Heart left ventricle (tissue), 16 donors: ENCODE data around the gene AKAP13. TPM values are rescaled to one million over a fixed set of nuclear protein-coding genes. Genes with fewer than 3 reads are reported as not detected.

Experiments used
- ATAC-seq, 4 donors: fragments of 200-7000 bp; cut with Tn5 transposase; one replicate each; pipeline ENCODE4 v1.9.1; 2020 to 2022; ENCODE audit warnings: moderate library complexity in 4 of 4, mild to moderate bottlenecking in 3 of 4, moderate number of reproducible peaks in 1 of 4
- DNase-seq, 5 donors: peaks; one replicate each; pipeline ENCODE4 v3.0.0-alpha.2; 2020
- H3K27ac ChIP-seq, 12 donors: fragments of 200-600 bp; sonication (generic) in 4 of 12; one replicate each; pipeline versions ENCODE4 v1.5.0 to v1.8.0; 2016 to 2022; ENCODE audit warnings: mild to moderate bottlenecking in 2 of 12
- H3K27me3 ChIP-seq, 9 donors: fragments of 200-600 bp; sonication (generic) in 2 of 9; one replicate each; pipeline versions ENCODE4 v1.5.1 to v1.8.0; 2016 to 2022; ENCODE audit warnings: mild to moderate bottlenecking in 3 of 9
- H3K36me3 ChIP-seq, 9 donors: fragments of 200-600 bp; sonication (generic) in 2 of 9; one replicate each; pipeline versions ENCODE4 v1.5.0 to v1.8.0; 2018 to 2022; ENCODE audit warnings: mild to moderate bottlenecking in 2 of 9
- H3K4me1 ChIP-seq, 12 donors: fragments of 200-600 bp; sonication (generic) in 4 of 12; one replicate each; pipeline versions ENCODE4 v1.5.0 to v1.8.0; 2016 to 2022; ENCODE audit warnings: mild to moderate bottlenecking in 3 of 12
- H3K4me3 ChIP-seq, 12 donors: fragments of 200-600 bp; sonication (generic) in 4 of 12; one replicate each; pipeline versions ENCODE4 v1.5.0 to v1.8.0; 2017 to 2022; ENCODE audit warnings: mild to moderate bottlenecking in 9 of 12, moderate library complexity in 4 of 12
- H3K9me3 ChIP-seq, 12 donors: fragments of 200-600 bp; sonication (generic) in 4 of 12; one replicate each; pipeline versions ENCODE4 v1.5.0 to v1.8.0; 2016 to 2022; ENCODE audit warnings: mild to moderate bottlenecking in 1 of 12
- CTCF ChIP-seq, 12 donors: fragments of 200-600 bp; sonication (generic) in 4 of 12; IDR thresholded peaks; one replicate each; pipeline versions ENCODE4 v1.5.0 to v1.8.0; 2018 to 2022; ENCODE audit warnings: antibody characterized with exemption in 12 of 12, mild to moderate bottlenecking in 5 of 12
- POLR2A ChIP-seq, 2 donors: fragments of 450-650 bp; IDR thresholded peaks; one replicate each; pipeline ENCODE4 v1.6.1; 2017; ENCODE audit warnings: antibody characterized with exemption in 2 of 2, mild to moderate bottlenecking in 2 of 2, moderate library complexity in 2 of 2
- WGBS, 4 donors: extraction: QIAGEN DNeasy Blood & Tissue Kit in 2 of 4; methylation state at CpG; one replicate each; pipeline versions ENCODE4 v1.1.5 to v1.1.7; 2013 to 2018; 5-methylcytosine and 5-hydroxymethylcytosine counted together
- intact Hi-C, 10 donors: fragments of 100-400 bp; cut with DNase I; formaldehyde crosslinking; loops; one replicate each; pipeline versions ENCODE4 v1.11.1 to v1.14.2; 2022
- polyA plus RNA-seq, 2 donors: library from polyadenylated mRNA; stranded (reverse); fragments of 200-250 nt; gene quantifications; one replicate each; pipeline ENCODE4 v1.2.3, GENCODE V29; 2013
- total RNA-seq, 9 donors: library from RNA; depleted of rRNA in 2 of 9; stranded (reverse); fragments of >200 nt in 2 of 9; fragmentation: NEBNext Ultra II Directional in 3 of 9; extraction: Animal tissue kit (Norgen Biotek cat#: 25700) in 3 of 9; gene quantifications; one replicate each; pipeline versions ENCODE4 v1.1.0 to v1.2.4, GENCODE V29; 2016 to 2023
- donor health status: ischemic (EF 13 %, LVEDD 7.1; RV severe dilation, severe dysfunction).
- donor health status: healthy with polysubstance abuse.
- donor health status: DM: no; HTN: yes; CAD: no.
- donor health status: DM: no; HTN: no; CAD: no.
- donor health status: ischemic (EF 25% LVEDD 6.9; RV normal size, moderate dysfunction).
- donor health status: ischemic (EF 25% LVEDD 5.7; RV mildly dilated, moderate dysfunction).
- donor health status: healthy.
- donor health status: DM: yes; HTN: yes; CAD: no.
- donor health status: ischemic (EF 35%, LVEDD 5.7; RV mildly dilated, moderate dysfunction).
- donor health status: nonischemic (EF 11% LVEDD 7.7; RV severe dilation, severe dysfunction).
- donor health status: DM: yes; HTN: yes; CAD: no.
- donor health status: PGD.
- donor health status: ischemic (EF 29% LVEDD 5.4; RV normal size, mild dysfunction).
- donor health status: nonischemic (EF 23%, LVEDD 6.1; RV moderate dilation, normal function).

AKAP13 gene
- total and polyA plus RNA-seq, 11 donors, result 124 to 598 (median 340) TPM

GRCh38 chr15:85639752-85640381, 259.5 kb downstream of the AKAP13 start:
- intact Hi-C loops, result no loop called here
- ATAC-seq, result peak in 3 of 4 donors; percentile 6 to 61 (median 57)
- Histone ChIP-seq H3K27ac (peak overlapping the region in 8 of 12 donors; percentile 1 to 45 (median 28)), H3K4me1 (peaks cover 0 to 88% (median 52%) of the 10 kb centered on the region in 12 donors), H3K36me3 (peaks cover 0 to 61% (median 36%) of the 10 kb centered on the region in 9 donors), H3K4me3 (no peak overlapping the region), H3K27me3 (no peaks in the 10 kb centered on the region), H3K9me3 (no peaks in the 10 kb centered on the region)
- no peak for TF ChIP-seq CTCF (IDR thresholded peaks at IDR 0.05)
- no peak for TF ChIP-seq POLR2A (IDR thresholded peaks at IDR 0.05)
- DNase-seq, result no peak
- WGBS, 4 donors, result 35 to 54% (median 50%) methylated on average over 3 of the region's 3 CpGs

GRCh38 chr15:85642065-85642692, 261.8 kb downstream of the AKAP13 start:
- TF ChIP-seq POLR2A (IDR thresholded peaks at IDR 0.05) (peak in 1 of 2 donors; percentile 23), CTCF (IDR thresholded peaks at IDR 0.05) (peak in 1 of 12 donors; percentile 10)
- WGBS, 4 donors, result 36 to 52% (median 48%) methylated on average over 5 of the region's 5 CpGs
- DNase-seq (no peak), ATAC-seq (no peak)
- intact Hi-C loops, result no loop called here
- Histone ChIP-seq H3K27me3 (no peaks in the 10 kb centered on the region), H3K4me1 (peaks cover 0 to 91% (median 56%) of the 10 kb centered on the region in 12 donors), H3K27ac (peak overlapping the region; percentile 63 to 89 (median 74)), H3K36me3 (peaks cover 0 to 78% (median 54%) of the 10 kb centered on the region in 9 donors), H3K9me3 (no peaks in the 10 kb centered on the region), H3K4me3 (peak overlapping the region in 6 of 12 donors; percentile 3 to 32 (median 15))

- ATAC-seq, result peak; percentile 67 to 84 (median 80)
- 18 to 35% (median 25%) methylated on average over 6 of the region's 6 CpGs for WGBS, 4 donors
- peak overlapping the region in 6 of 12 donors; percentile 3 to 32 (median 15) for H3K4me3 ChIP-seq
- TF ChIP-seq CTCF (IDR thresholded peaks at IDR 0.05) (peak in 1 of 12 donors; percentile 7), POLR2A (IDR thresholded peaks at IDR 0.05) (no peak)
- DNase-seq, result peak; percentile 62 to 82 (median 77)
- H3K9me3 ChIP-seq, result no peaks in the 10 kb centered on the region
- peak overlapping the region; percentile 63 to 89 (median 74) for H3K27ac ChIP-seq
- H3K36me3 ChIP-seq, result peaks cover 0 to 80% (median 59%) of the 10 kb centered on the region in 9 donors
- no peaks in the 10 kb centered on the region for H3K27me3 ChIP-seq
- peaks cover 0 to 91% (median 56%) of the 10 kb centered on the region in 12 donors for H3K4me1 ChIP-seq
- intact Hi-C loops, result loop anchor here in 1 of 10 donors (1.0 kb wide), 1 partner anchor 47 kb away; no protein-coding TSS in a partner anchor
Measured at GRCh38 chr15:85642693-85643066, 262.3 kb downstream of the AKAP13 start.

- DNase-seq (no peak), ATAC-seq (no peak)
- WGBS, 4 donors, result 85 to 88% (median 86%) methylated on average over 4 of the region's 4 CpGs
- TF ChIP-seq CTCF (IDR thresholded peaks at IDR 0.05) (no peak), POLR2A (IDR thresholded peaks at IDR 0.05) (no peak)
- Histone ChIP-seq H3K27me3 (no peaks in the 10 kb centered on the region), H3K4me1 (peaks cover 2 to 84% (median 54%) of the 10 kb centered on the region in 12 donors), H3K27ac (peak overlapping the region in 6 of 12 donors; percentile 8 to 86 (median 32)), H3K4me3 (no peak overlapping the region), H3K36me3 (peaks cover 0 to 59% (median 40%) of the 10 kb centered on the region in 9 donors), H3K9me3 (no peaks in the 10 kb centered on the region)
- intact Hi-C loops, result no loop called here
Measured at GRCh38 chr15:85646538-85647091, 266.2 kb downstream of the AKAP13 start.
